Spleen (tissue), 7 donors: Measurements from ENCODE around the gene ZNHIT6.

ENCODE experiments used
- CTCF ChIP-seq, 11 experiments: fragments of 200-600 bp in 7 of 11; fragments of 450-650 bp in 4 of 11; sonication (generic) in 4 of 11; IDR thresholded peaks in 8 of 11; conservative IDR thresholded peaks in 3 of 11; 1 replicate in 7 of 11; 2 replicates in 4 of 11; pipeline versions ENCODE4 v1.4.0 to v1.8.0; 2016 to 2021; ENCODE audit warnings: antibody characterized with exemption in 11 of 11, inconsistent platforms in 4 of 11, mild to moderate bottlenecking in 1 of 11
- POLR2A ChIP-seq, 3 donors: fragments of 450-650 bp; IDR thresholded peaks; one replicate each; pipeline ENCODE4 v1.5.1; 2017; ENCODE audit warnings: antibody characterized with exemption in 3 of 3, mild to moderate bottlenecking in 1 of 3
- POLR2AphosphoS5 ChIP-seq, 3 donors: sonication (generic); formaldehyde crosslinking; IDR thresholded peaks; one replicate each; pipeline ENCODE4 v1.5.1; 2017; ENCODE audit warnings: antibody characterized with exemption in 3 of 3
- donor health status: DM: no; HTN: no; CAD: no; lungs with moderate emphysema.
- donor health status: DM: no; HTN: no; CAD: no.
- donor health status: DM: no; HTN: no; CAD: no.

DNA sequence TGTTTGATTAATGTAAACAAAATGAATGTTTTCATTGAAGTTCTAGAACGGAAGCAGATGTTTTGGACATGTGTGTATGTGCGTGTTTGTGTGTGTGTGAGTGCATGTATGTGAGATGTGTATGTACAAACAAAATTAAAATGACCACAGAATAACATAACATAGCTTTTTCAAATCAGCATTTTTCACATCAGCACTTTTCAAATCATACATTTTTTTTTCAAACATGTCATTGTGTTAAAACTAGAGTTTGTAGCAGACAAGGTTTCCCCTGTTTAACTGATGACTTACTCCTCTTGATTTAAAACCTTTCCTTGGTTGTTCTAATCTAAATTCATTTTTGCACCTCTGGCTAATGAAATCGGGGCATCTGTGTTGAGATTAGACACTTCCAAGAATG, 35.6 kb upstream of the ZNHIT6 start:
- TF ChIP-seq CTCF (IDR thresholded peaks at IDR 0.05 in 8 of 11, conservative IDR thresholded peaks at IDR 0.05 in 3 of 11) = no peak
- no peak for TF ChIP-seq POLR2A (IDR thresholded peaks at IDR 0.05)
- TF ChIP-seq POLR2AphosphoS5 (IDR thresholded peaks at IDR 0.05) = no peak
